K562 (cell line): ENCODE data around the gene FZD10. TPM values are rescaled to one million over a fixed set of nuclear protein-coding genes. Genes with fewer than 3 reads are reported as not detected.

Experiments used
- ATAC-seq: fragments of 200-7000 bp; cut with Tn5 transposase; 3 replicates; pipeline ENCODE4 v1.9.1; 2020; ENCODE audit warnings: moderate library complexity
- BruUV-seq: library from RNA; stranded (reverse); fragments of 400-500 nt; replicated peaks from 2 replicates; lab custom pipeline; 2021; lab: Mats Ljungman, UMichigan
- CTCF ChIA-PET: fragments of 300-600 bp; formaldehyde crosslinking; extraction: SDS; loops from one replicate; lab custom pipeline; 2021; ENCODE audit warnings: low intra/inter-chr PET ratio; lab: Yijun Ruan, JAX
- POLR2A ChIA-PET: fragments of 300-600, 350-650 bp; sonication (Branson Sonifier 250); formaldehyde crosslinking; extraction: SDS; loops from one replicate; lab custom pipeline; 2021; ENCODE audit warnings: antibody characterized with exemption, inconsistent platforms; lab: Yijun Ruan, JAX
- DNase-seq, 4 experiments: peaks; one replicate each; pipeline versions ENCODE4 v3.0.0 to v3.0.0-alpha.2; 2011 to 2018; ENCODE audit warnings: low spot score in 3 of 4, mixed read lengths in 3 of 4; ENCODE audit errors: extremely low read depth in 1 of 4
- FAIRE-seq: peaks from 2 replicates; lab custom pipeline; 2011; peaks lifted over from hg19 to GRCh38; lab: Jason Lieb, UNC
- H2AFZ ChIP-seq: 2 replicates; pipeline ENCODE4 v1.6.0; 2011; ENCODE audit warnings: low read depth, low read length, control low read depth, inconsistent platforms
- H3K27ac ChIP-seq: fragments of 200-600 bp; 3 replicates; pipeline ENCODE4 v1.8.0; 2011; ENCODE audit warnings: low read depth, mild to moderate bottlenecking, control low read depth, inconsistent platforms, low read length, moderate library complexity, mixed read lengths; ENCODE audit errors: extremely low read depth
- H3K27me3 ChIP-seq, 2 experiments: fragments of 300-600 bp in 1 of 2; 2 replicates in 1 of 2; 3 replicates in 1 of 2; pipeline versions ENCODE4 v1.6.0 to v1.8.0; 2011; ENCODE audit warnings: inconsistent platforms in 2 of 2, low read length in 2 of 2, mild to moderate bottlenecking in 1 of 2, mixed read lengths in 1 of 2, moderate library complexity in 1 of 2; ENCODE audit not compliant: control insufficient read depth in 2 of 2, insufficient read depth in 2 of 2
- H3K36me3 ChIP-seq: fragments of 300-600 bp; 3 replicates; pipeline ENCODE4 v1.8.0; 2011; ENCODE audit warnings: mild to moderate bottlenecking, low read length, inconsistent platforms; ENCODE audit not compliant: control insufficient read depth, insufficient read depth
- H3K4me1 ChIP-seq, 2 experiments: fragments of 200-600 bp in 1 of 2; replicated peaks in 1 of 2; 2 replicates in 1 of 2; 3 replicates in 1 of 2; pipeline versions ENCODE4 v1.5.1 to v1.8.0; 2011; ENCODE audit warnings: inconsistent platforms in 2 of 2, low read length in 2 of 2, mild to moderate bottlenecking in 1 of 2, mixed read lengths in 1 of 2, moderate library complexity in 1 of 2; ENCODE audit not compliant: control insufficient read depth in 2 of 2, insufficient read depth in 2 of 2
- H3K4me2 ChIP-seq: 2 replicates; pipeline ENCODE4 v1.6.1; 2011; ENCODE audit warnings: low read length, control low read depth, inconsistent platforms, mixed read lengths; ENCODE audit not compliant: insufficient read depth
- H3K4me3 ChIP-seq: fragments of 200-600 bp; sonication (generic), shearing (Covaris generic); 2 replicates; pipeline ENCODE4 v1.5.1; 2016; ENCODE audit warnings: control low read depth, inconsistent platforms
- H3K79me2 ChIP-seq: fragments of 200-600 bp; 3 replicates; pipeline ENCODE4 v1.8.0; 2011; ENCODE audit warnings: low read length, inconsistent platforms; ENCODE audit not compliant: control insufficient read depth, insufficient read depth
- H3K9ac ChIP-seq, 2 experiments: 2 replicates each; pipeline versions ENCODE4 v1.6.0 to v1.6.1; 2011; ENCODE audit warnings: low read depth in 2 of 2, low read length in 2 of 2, control low read depth in 1 of 2, inconsistent platforms in 1 of 2, mild to moderate bottlenecking in 1 of 2, mixed read lengths in 1 of 2; ENCODE audit not compliant: insufficient read depth in 1 of 2
- H3K9me1 ChIP-seq: one replicate; pipeline ENCODE4 v1.6.0; 2011; ENCODE audit warnings: inconsistent platforms, mild to moderate bottlenecking, low read length, moderate library complexity; ENCODE audit not compliant: control insufficient read depth, insufficient read depth
- H3K9me3 ChIP-seq: replicated peaks from 2 replicates; pipeline ENCODE4 v1.5.1; 2011; ENCODE audit warnings: low read depth, low read length, inconsistent platforms; ENCODE audit not compliant: control insufficient read depth, insufficient read depth
- H4K20me1 ChIP-seq: replicated peaks from 2 replicates; pipeline ENCODE4 v1.6.1; 2011; ENCODE audit warnings: low read length, inconsistent platforms, mixed read lengths; ENCODE audit not compliant: control insufficient read depth, insufficient read depth
- DMBX1 ChIP-seq: fragments of 250-450 bp; sonication (Bioruptor Pico); IDR thresholded peaks from 2 replicates; pipeline ENCODE4 v1.8.0; 2022; ENCODE audit warnings: inconsistent platforms, mild to moderate bottlenecking, moderate library complexity, borderline replicate concordance
- FOXA1 ChIP-seq: fragments of 450-650 bp; IDR thresholded peaks from 2 replicates; pipeline ENCODE4 v1.6.1; 2016; ENCODE audit warnings: mild to moderate bottlenecking, borderline replicate concordance
- MYBL2 ChIP-seq, 2 experiments: fragments of 450-650 bp in 1 of 2; sonication (generic) in 1 of 2; formaldehyde crosslinking in 1 of 2; IDR thresholded peaks; 2 replicates each; pipeline versions ENCODE4 v1.6.1 to v1.8.1; 2017 to 2022; ENCODE audit warnings: borderline replicate concordance in 1 of 2, inconsistent platforms in 1 of 2, low read depth in 1 of 2, mild to moderate bottlenecking in 1 of 2, missing genetic modification reagents in 1 of 2, moderate library complexity in 1 of 2
- RBM25 ChIP-seq: fragments of 200-400 bp; formaldehyde crosslinking; IDR thresholded peaks from 2 replicates; pipeline ENCODE4 v1.6.1; 2018; ENCODE audit warnings: low read length, low read depth, moderate library complexity; ENCODE audit not compliant: severe bottlenecking
- ZBTB49 ChIP-seq: sonication (generic); formaldehyde crosslinking; IDR thresholded peaks from 2 replicates; pipeline ENCODE4 v1.8.0; 2022; ENCODE audit warnings: missing genetic modification reagents, mild to moderate bottlenecking, borderline replicate concordance
- WGBS: fragments of 100-300 bp; shearing (Covaris generic); methylation state at CpG from one replicate; pipeline ENCODE4 v1.1.6; 2016; ENCODE audit warnings: low coverage, mixed read lengths; ENCODE audit not compliant: insufficient coverage; ENCODE audit errors: missing lambda C conversion rate; 5-methylcytosine and 5-hydroxymethylcytosine counted together
- in situ Hi-C: fragments of 300-500 bp; cut with MboI; formaldehyde crosslinking; loops from 4 replicates; pipeline ENCODE4 v1.15.0; 2018; ENCODE audit warnings: inconsistent platforms, mixed read lengths
- intact Hi-C: fragments of 100-400 bp; cut with micrococcal nuclease; formaldehyde crosslinking; loops from 2 replicates; pipeline ENCODE4 v1.14.2; 2022
- polyA plus RNA-seq, 8 experiments: library from polyadenylated mRNA; depleted of rRNA in 4 of 8; stranded (reverse) in 5 of 8; unstranded in 3 of 8; fragments of >200 nt; fragmentation: Nextera tagmentation in 2 of 8; fragmentation: Illumina TruSeq in 1 of 8; extraction: Ambion mirVana in 2 of 8; extraction: Trizol in 1 of 8; gene quantifications; 2 replicates each; pipeline versions ENCODE4 v1.2.1 to v1.2.3, GENCODE V29; 2011 to 2014; ENCODE audit warnings: inconsistent platforms in 1 of 8, missing spikeins in 1 of 8
- total RNA-seq, 7 experiments: library from RNA; depleted of rRNA in 6 of 7; stranded (reverse); fragments of >200 nt in 6 of 7; fragmentation: Illumina TruSeq in 2 of 7; extraction: Trizol in 2 of 7; gene quantifications; 2 replicates each; pipeline versions ENCODE4 v1.2.1 to v1.2.3, GENCODE V29; 2011 to 2021; ENCODE audit warnings: low replicate concordance in 1 of 7

FZD10 gene
- total and polyA plus RNA-seq, 9 of the 15 experiments (the other 6 are each of a cell fraction or from before 2014, with no cell fraction given): not detected

- Histone ChIP-seq H4K20me1 (no peaks in the 10 kb centered on the region), H3K79me2 (no peaks in the 10 kb centered on the region), H3K27ac (no peak overlapping the region), H3K9me3 (no peaks in the 10 kb centered on the region), H3K36me3 (no peaks in the 10 kb centered on the region), H3K4me2 (no peak overlapping the region), H3K4me1 (no peaks in the 10 kb centered on the region), H3K27me3 (peaks cover 0 to 13% of the 10 kb centered on the region in 2 experiments; a peak in 2 of 5 replicates), H3K9ac (no peak overlapping the region), H3K9me1 (no peaks in the 10 kb centered on the region), H3K4me3 (no peak overlapping the region), H2AFZ (no peak overlapping the region)
- WGBS: under 1% methylated on average over 9 of the region's 9 CpGs
- FAIRE-seq (no peak), ATAC-seq (no peak), DNase-seq (no peak)
- ChIA-PET CTCF (no interaction called here), POLR2A (interaction anchor here (0.5 to 0.6 kb wide), 3 partner anchors 10 to 98 kb away, joined by 3 to 5 read pairs (median 3); no protein-coding TSS in a partner anchor)
- intact Hi-C loops: no loop called here
- in situ Hi-C loops: no loop called here
- BruUV-seq: no TSS peak
- no peak for TF ChIP-seq FOXA1
- TF ChIP-seq DMBX1: no peak
- no peak for TF ChIP-seq MYBL2 (IDR thresholded peaks at IDR 0.05; ENCODE audit: low read depth)
- no peak for TF ChIP-seq MYBL2 (CRISPR knock-in tag; IDR thresholded peaks at IDR 0.05; ENCODE audit: borderline replicate concordance)
Measured at GRCh38 chr12:130212384-130212989, 50.2 kb downstream of the FZD10 start.

- peaks cover 0 to 13% of the 10 kb centered on the region in 2 experiments; a peak in 2 of 5 replicates for H3K27me3 ChIP-seq
- intact Hi-C loops (no loop called here), in situ Hi-C loops (no loop called here)
- H2AFZ ChIP-seq: no peak overlapping the region
- no peaks in the 10 kb centered on the region for H3K4me1 ChIP-seq
- no peaks in the 10 kb centered on the region for H3K36me3 ChIP-seq
- H3K4me3 ChIP-seq: no peak overlapping the region
- POLR2A ChIA-PET: no interaction called here
- no peak for FAIRE-seq
- TF ChIP-seq ZBTB49: no peak
- TF ChIP-seq RBM25: peak; percentile 59
- no peaks in the 10 kb centered on the region for H3K9me3 ChIP-seq
- no peak overlapping the region for H3K4me2 ChIP-seq
- no peak overlapping the region for H3K27ac ChIP-seq
- no peaks in the 10 kb centered on the region for H3K9me1 ChIP-seq
- 2% methylated on average over 4 of the region's 4 CpGs for WGBS
- no peak overlapping the region for H3K9ac ChIP-seq
- no peak for ATAC-seq
- no peaks in the 10 kb centered on the region for H3K79me2 ChIP-seq
- BruUV-seq: no TSS peak
- no peaks in the 10 kb centered on the region for H4K20me1 ChIP-seq
- CTCF ChIA-PET: no interaction called here
- no peak for DNase-seq
Measured at GRCh38 chr12:130213249-130213648, 51.0 kb downstream of the FZD10 start.
